Hindlimb muscle (tissue), 1 donor: ENCODE measurements around the gene GALNT9. TPM values are rescaled to one million over a fixed set of nuclear protein-coding genes. Genes with fewer than 3 reads are reported as not detected.

Source experiments
- DNase-seq: peaks from one replicate; pipeline ENCODE4 v3.0.0-alpha.2; 2013
- polyA plus RNA-seq: library from polyadenylated mRNA; unstranded; fragments of 120-200 nt; gene quantifications from one replicate; pipeline ENCODE4 v1.2.1, GENCODE V29; 2013; ENCODE audit not compliant: insufficient read length

Gene GALNT9
- polyA plus RNA-seq, 1 donor: 1.5 TPM

GRCh38 chr12:132179431-132180362, 149.7 kb downstream of the GALNT9 start:
- no peak for DNase-seq

GRCh38 chr12:132178801-132179401, 150.5 kb downstream of the GALNT9 start:
- no peak for DNase-seq

GRCh38 chr12:132178316-132178715, 151.1 kb downstream of the GALNT9 start:
- no peak for DNase-seq

GRCh38 chr12:132176920-132177551, 152.4 kb downstream of the GALNT9 start:
- no peak for DNase-seq

GRCh38 chr12:132176385-132176919, 152.9 kb downstream of the GALNT9 start:
- DNase-seq: no peak

GRCh38 chr12:132175496-132176384, 153.6 kb downstream of the GALNT9 start:
- DNase-seq: no peak

- DNase-seq: no peak
These were observed 154.4 kb downstream of the GALNT9 start for GRCh38 chr12:132174839-132175490.

- no peak for DNase-seq
These were observed 155.2 kb downstream of the GALNT9 start for GRCh38 chr12:132174015-132174838.

GRCh38 chr12:132173135-132174014, 156.0 kb downstream of the GALNT9 start:
- DNase-seq: no peak

- DNase-seq: no peak
These were observed 156.8 kb downstream of the GALNT9 start for GRCh38 chr12:132172619-132173018.

- no peak for DNase-seq
These were observed 157.3 kb downstream of the GALNT9 start for GRCh38 chr12:132171968-132172521.

- DNase-seq: no peak
These were observed 158.0 kb downstream of the GALNT9 start for GRCh38 chr12:132171293-132171967.

- no peak for DNase-seq
These were observed 158.6 kb downstream of the GALNT9 start for GRCh38 chr12:132170637-132171292.

- no peak for DNase-seq
These were observed 159.2 kb downstream of the GALNT9 start for GRCh38 chr12:132170094-132170636.

- DNase-seq: no peak
These were observed 160.0 kb downstream of the GALNT9 start for GRCh38 chr12:132169376-132169775.

- no peak for DNase-seq
These were observed 160.9 kb downstream of the GALNT9 start for GRCh38 chr12:132168311-132169031.
